Measurements from ENCODE around the gene TEX36.

GRCh38 chr10:125661431-125661940 is 21.5 kb downstream of the TEX36 start:
- no peak for TF ChIP-seq EP300 (IDR thresholded peaks at IDR 0.05; ENCODE audit: low read length)
- no peak for TF ChIP-seq ZNF146 (CRISPR knock-in tag; IDR thresholded peaks at IDR 0.05; ENCODE audit: unreplicated experiment)
- no peak for TF ChIP-seq ZNF174 (CRISPR knock-in tag; IDR thresholded peaks at IDR 0.05)
- no peak for TF ChIP-seq IRF9 (tag; IDR thresholded peaks at IDR 0.05)
- TF ChIP-seq SMARCB1 (IDR thresholded peaks at IDR 0.05; ENCODE audit: insufficient read length, low read depth) = no peak
- no peak for TF ChIP-seq ELK1 (CRISPR knock-in tag; IDR thresholded peaks at IDR 0.05)
- no peak for TF ChIP-seq ZNF217 (CRISPR knock-in tag; IDR thresholded peaks at IDR 0.05)
- TF ChIP-seq TARDBP (IDR thresholded peaks at IDR 0.05) = no peak
- no peak for TF ChIP-seq ZNF778 (CRISPR knock-in tag; IDR thresholded peaks at IDR 0.05)
- TF ChIP-seq MYBL2 (IDR thresholded peaks at IDR 0.05; ENCODE audit: low read depth) = no peak
- TF ChIP-seq MYBL2 (CRISPR knock-in tag; IDR thresholded peaks at IDR 0.05; ENCODE audit: borderline replicate concordance) = no peak
- no peak for TF ChIP-seq KDM4B (IDR thresholded peaks at IDR 0.05; ENCODE audit: borderline replicate concordance in 2 of 2, low read depth in 1 of 2)
- TF ChIP-seq NR2C1 (IDR thresholded peaks at IDR 0.05) = no peak
- TF ChIP-seq NR2C1 (tag; IDR thresholded peaks at IDR 0.05) = no peak
- TF ChIP-seq GATAD2B (IDR thresholded peaks at IDR 0.05; ENCODE audit: borderline replicate concordance) = no peak
- TF ChIP-seq SMARCE1 (IDR thresholded peaks at IDR 0.05) = no peak
